Measurements from ENCODE around the gene BCL2L13. TPM values are rescaled to one million over a fixed set of nuclear protein-coding genes. Genes with fewer than 3 reads are reported as not detected.
"Not testable (repeated sequence)": the region's sequence is repeated elsewhere in the genome, so short reads cannot be mapped to it uniquely, and the experiment has no call there.

Gene BCL2L13
- total RNA-seq, 2 donors from 2014 or later: 64.7 to 67.9 TPM

GRCh38 chr22:17754233-17754925 lies 115.8 kb downstream of the BCL2L13 start:
- no peak overlapping the region for H3K4me3 ChIP-seq
- H3K4me1 ChIP-seq (replicated peaks): no peaks in the 10 kb centered on the region
- no peaks in the 10 kb centered on the region for H3K27me3 ChIP-seq (replicated peaks; ENCODE audit: insufficient read depth)
- H3K9me3 ChIP-seq: no peaks in the 10 kb centered on the region
- H3K36me3 ChIP-seq: no peaks in the 10 kb centered on the region
- intact Hi-C loops (cut with DNase I): no loop called here
- DNase-seq (ENCODE audit: low spot score): no peak
- H3K27ac ChIP-seq: no peak overlapping the region
- 89% methylated on average over 13 of the region's 14 CpGs for WGBS
- no peak for TF ChIP-seq POLR2A (IDR thresholded peaks at IDR 0.05)
- no peak for TF ChIP-seq POLR2AphosphoS5 (IDR thresholded peaks at IDR 0.05)
- no peak for TF ChIP-seq CTCF (IDR thresholded peaks at IDR 0.05)

GRCh38 chr22:17761138-17761488 lies 122.6 kb downstream of the BCL2L13 start:
- 73% methylated on average over 4 of the region's 4 CpGs for WGBS
- no peaks in the 10 kb centered on the region for H3K4me1 ChIP-seq (replicated peaks)
- H3K4me3 ChIP-seq: no peak overlapping the region
- no peak overlapping the region for H3K27ac ChIP-seq
- intact Hi-C loops (cut with DNase I): no loop called here
- H3K27me3 ChIP-seq (replicated peaks; ENCODE audit: insufficient read depth): no peaks in the 10 kb centered on the region
- no peaks in the 10 kb centered on the region for H3K36me3 ChIP-seq
- no peaks in the 10 kb centered on the region for H3K9me3 ChIP-seq
- DNase-seq (ENCODE audit: low spot score): no peak
- TF ChIP-seq POLR2A (IDR thresholded peaks at IDR 0.05): no peak
- TF ChIP-seq POLR2AphosphoS5 (IDR thresholded peaks at IDR 0.05): no peak
- no peak for TF ChIP-seq CTCF (IDR thresholded peaks at IDR 0.05)

- 79% methylated on average over 10 of the region's 10 CpGs for WGBS
- intact Hi-C loops (cut with DNase I); H3K27me3 ChIP-seq (replicated peaks; ENCODE audit: insufficient read depth): not testable (repeated sequence)
These were observed 124.9 kb downstream of the BCL2L13 start for GRCh38 chr22:17763442-17763841.

GRCh38 chr22:17764036-17764435 lies 125.5 kb downstream of the BCL2L13 start:
- TF ChIP-seq POLR2A (IDR thresholded peaks at IDR 0.05) (no peak), POLR2AphosphoS5 (IDR thresholded peaks at IDR 0.05) (no peak), CTCF (IDR thresholded peaks at IDR 0.05) (no peak)

More at GRCh38 chr22:17763442-17763841, 124.9 kb downstream of the BCL2L13 start:
- H3K4me1 ChIP-seq (replicated peaks); H3K4me3 ChIP-seq; DNase-seq (ENCODE audit: low spot score); H3K27ac ChIP-seq; H3K9me3 ChIP-seq; H3K36me3 ChIP-seq: not testable (repeated sequence)

GRCh38 chr22:17764852-17765251 lies 126.3 kb downstream of the BCL2L13 start:
- H3K4me3 ChIP-seq; H3K9me3 ChIP-seq; H3K27me3 ChIP-seq (replicated peaks; ENCODE audit: insufficient read depth); H3K4me1 ChIP-seq (replicated peaks); DNase-seq (ENCODE audit: low spot score); H3K36me3 ChIP-seq; intact Hi-C loops (cut with DNase I); H3K27ac ChIP-seq: not testable (repeated sequence)
- WGBS: 91% methylated on average over 5 of the region's 5 CpGs

More at GRCh38 chr22:17764036-17764435, 125.5 kb downstream of the BCL2L13 start:
- Histone ChIP-seq H3K9me3 (no peaks in the 10 kb centered on the region), H3K4me1 (replicated peaks) (no peaks in the 10 kb centered on the region), H3K27ac (no peak overlapping the region), H3K4me3 (no peak overlapping the region), H3K36me3 (no peaks in the 10 kb centered on the region), H3K27me3 (replicated peaks; ENCODE audit: insufficient read depth) (no peaks in the 10 kb centered on the region)
- DNase-seq (ENCODE audit: low spot score): no peak
- intact Hi-C loops (cut with DNase I): no loop called here
- WGBS: 63% methylated on average over 5 of the region's 5 CpGs
